Measurements from ENCODE around the gene MEP1A.

Gene MEP1A

DNA sequence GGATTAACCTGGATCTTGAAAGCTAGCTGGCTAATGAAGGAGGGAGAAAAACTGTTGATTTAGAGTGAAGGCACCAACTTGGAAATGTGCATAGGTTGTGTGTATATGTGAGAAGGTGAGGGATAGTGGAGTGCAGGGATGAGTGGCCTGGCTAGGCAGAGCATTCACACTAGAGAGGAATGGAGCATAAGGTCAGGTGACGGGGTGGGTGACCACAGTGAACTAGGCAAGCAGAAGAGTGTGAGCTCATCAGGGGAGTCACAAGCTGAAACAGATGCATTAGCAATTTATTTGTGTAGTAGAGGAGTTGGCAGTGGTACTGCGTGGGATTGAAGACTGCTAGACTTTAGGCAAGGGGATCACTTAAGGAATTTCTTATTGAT lies 36.0 kb upstream of the MEP1A start:
- TF ChIP-seq, protein P1, sequence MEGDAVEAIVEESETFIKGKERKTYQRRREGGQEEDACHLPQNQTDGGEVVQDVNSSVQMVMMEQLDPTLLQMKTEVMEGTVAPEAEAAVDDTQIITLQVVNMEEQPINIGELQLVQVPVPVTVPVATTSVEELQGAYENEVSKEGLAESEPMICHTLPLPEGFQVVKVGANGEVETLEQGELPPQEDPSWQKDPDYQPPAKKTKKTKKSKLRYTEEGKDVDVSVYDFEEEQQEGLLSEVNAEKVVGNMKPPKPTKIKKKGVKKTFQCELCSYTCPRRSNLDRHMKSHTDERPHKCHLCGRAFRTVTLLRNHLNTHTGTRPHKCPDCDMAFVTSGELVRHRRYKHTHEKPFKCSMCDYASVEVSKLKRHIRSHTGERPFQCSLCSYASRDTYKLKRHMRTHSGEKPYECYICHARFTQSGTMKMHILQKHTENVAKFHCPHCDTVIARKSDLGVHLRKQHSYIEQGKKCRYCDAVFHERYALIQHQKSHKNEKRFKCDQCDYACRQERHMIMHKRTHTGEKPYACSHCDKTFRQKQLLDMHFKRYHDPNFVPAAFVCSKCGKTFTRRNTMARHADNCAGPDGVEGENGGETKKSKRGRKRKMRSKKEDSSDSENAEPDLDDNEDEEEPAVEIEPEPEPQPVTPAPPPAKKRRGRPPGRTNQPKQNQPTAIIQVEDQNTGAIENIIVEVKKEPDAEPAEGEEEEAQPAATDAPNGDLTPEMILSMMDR (IDR thresholded peaks at IDR 0.05; ENCODE audit: insufficient read depth, low read length, poor library complexity, severe bottlenecking), result no peak
- TF ChIP-seq EZH2phosphoT487 (conservative IDR thresholded peaks at IDR 0.05; ENCODE audit: low read length), result no peak
- Histone ChIP-seq H3K9me2 (replicated peaks; ENCODE audit: insufficient read depth, low read length) (no peaks in the 10 kb centered on the region), H3K27ac (ENCODE audit: low read depth, low read length) (no peak overlapping the region), H2AFZ (ENCODE audit: low read depth, low read length, severe bottlenecking) (no peak overlapping the region), H3K4me2 (ENCODE audit: low read depth, low read length, poor library complexity, severe bottlenecking) (no peak overlapping the region), H3K36me3 (ENCODE audit: low read length) (no peaks in the 10 kb centered on the region), H3K27me3 (ENCODE audit: low read length) (no peaks in the 10 kb centered on the region), H3F3A (ENCODE audit: insufficient read depth) (no peaks in the 10 kb centered on the region), H3K79me2 (ENCODE audit: insufficient read depth, low read length) (no peaks in the 10 kb centered on the region), H3K9ac (ENCODE audit: low read length) (no peak overlapping the region), H3K4me3 (ENCODE audit: insufficient read depth, low read length, poor library complexity, severe bottlenecking) (no peak overlapping the region), H4K20me1 (ENCODE audit: low read depth, low read length) (no peaks in the 10 kb centered on the region), H3K9me3 (ENCODE audit: insufficient read depth, low read length) (no peaks in the 10 kb centered on the region)

DNA sequence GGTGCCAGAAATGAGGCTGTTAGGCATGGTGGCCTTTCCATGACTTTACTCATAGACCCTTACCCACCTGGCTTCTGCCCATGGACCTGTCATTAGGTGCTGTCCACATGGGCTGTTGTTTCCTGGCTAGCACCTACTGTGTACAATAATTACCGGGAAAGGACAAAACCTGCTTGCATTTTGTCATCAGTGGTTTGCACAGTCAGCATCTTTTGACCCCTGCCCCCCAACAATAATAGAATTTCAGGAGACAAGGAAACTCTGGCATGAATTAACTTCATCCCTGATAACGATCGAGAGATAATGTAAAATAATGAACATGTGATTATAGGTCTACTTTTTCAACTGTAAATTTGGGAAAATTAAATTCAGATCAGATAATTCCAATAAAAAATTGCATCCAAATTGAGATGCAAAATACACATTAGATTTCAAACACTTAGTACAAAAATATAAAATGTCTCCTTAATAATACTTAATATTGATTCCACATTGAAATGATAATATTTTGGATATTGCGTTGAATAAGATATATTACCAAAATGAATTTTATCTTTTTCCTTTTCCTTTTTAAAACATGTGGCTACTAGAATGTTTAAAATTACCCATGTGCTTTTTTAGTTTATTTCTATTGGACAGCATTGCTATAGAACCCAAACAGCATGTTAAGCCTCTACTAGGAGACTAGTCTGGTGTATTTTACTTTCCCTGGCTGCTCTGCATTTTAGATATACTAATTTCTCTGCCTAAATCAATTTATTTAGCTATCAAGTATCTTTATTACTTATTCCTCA lies 34.0 kb upstream of the MEP1A start:
- no peaks in the 10 kb centered on the region for H4K20me1 ChIP-seq (ENCODE audit: low read depth, low read length)
- H3K27me3 ChIP-seq (ENCODE audit: low read length), result no peaks in the 10 kb centered on the region
- H3K9me3 ChIP-seq (ENCODE audit: insufficient read depth, low read length), result no peaks in the 10 kb centered on the region
- H3K4me3 ChIP-seq (ENCODE audit: insufficient read depth, low read length, poor library complexity, severe bottlenecking), result no peak overlapping the region
- TF ChIP-seq EZH2phosphoT487 (conservative IDR thresholded peaks at IDR 0.05; ENCODE audit: low read length), result no peak
- TF ChIP-seq, protein P1 (IDR thresholded peaks at IDR 0.05; ENCODE audit: insufficient read depth, low read length, poor library complexity, severe bottlenecking), result no peak
- no peak overlapping the region for H3K27ac ChIP-seq (ENCODE audit: low read depth, low read length)
- no peak overlapping the region for H2AFZ ChIP-seq (ENCODE audit: low read depth, low read length, severe bottlenecking)
- no peak overlapping the region for H3K4me2 ChIP-seq (ENCODE audit: low read depth, low read length, poor library complexity, severe bottlenecking)
- no peaks in the 10 kb centered on the region for H3K36me3 ChIP-seq (ENCODE audit: low read length)
- H3K79me2 ChIP-seq (ENCODE audit: insufficient read depth, low read length), result no peaks in the 10 kb centered on the region
- no peaks in the 10 kb centered on the region for H3K9me2 ChIP-seq (replicated peaks; ENCODE audit: insufficient read depth, low read length)
- no peaks in the 10 kb centered on the region for H3F3A ChIP-seq (ENCODE audit: insufficient read depth)
- H3K9ac ChIP-seq (ENCODE audit: low read length), result no peak overlapping the region

DNA sequence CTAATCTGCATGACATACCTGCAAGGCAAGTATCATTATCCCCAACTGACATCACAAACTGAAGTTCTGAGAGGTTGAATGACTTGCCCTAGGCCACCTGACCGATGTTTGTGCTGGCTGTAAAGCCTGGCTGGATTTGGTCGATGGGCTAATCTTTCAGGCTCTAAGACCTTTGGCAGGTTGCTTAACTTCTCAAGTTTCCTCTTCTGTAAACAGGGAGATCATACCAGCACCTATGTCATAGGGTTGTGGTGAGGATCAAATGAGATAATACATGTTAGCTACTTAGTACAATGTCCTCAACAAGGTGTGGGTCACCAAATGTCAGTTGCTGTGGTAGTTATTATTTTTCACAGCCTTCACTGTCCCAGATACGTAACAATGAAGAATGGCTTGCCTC lies 32.3 kb upstream of the MEP1A start:
- TF ChIP-seq EZH2phosphoT487 (conservative IDR thresholded peaks at IDR 0.05; ENCODE audit: low read length), result no peak
- TF ChIP-seq, protein P1 (IDR thresholded peaks at IDR 0.05; ENCODE audit: insufficient read depth, low read length, poor library complexity, severe bottlenecking), result no peak
- H3F3A ChIP-seq (ENCODE audit: insufficient read depth), result no peaks in the 10 kb centered on the region
- no peak overlapping the region for H3K27ac ChIP-seq (ENCODE audit: low read depth, low read length)

More for the DNA sequence above, 32.3 kb upstream of the MEP1A start:
- Histone ChIP-seq H3K36me3 (ENCODE audit: low read length) (no peaks in the 10 kb centered on the region), H3K4me3 (ENCODE audit: insufficient read depth, low read length, poor library complexity, severe bottlenecking) (no peak overlapping the region), H3K9ac (ENCODE audit: low read length) (no peak overlapping the region), H3K9me3 (ENCODE audit: insufficient read depth, low read length) (no peaks in the 10 kb centered on the region), H3K4me2 (ENCODE audit: low read depth, low read length, poor library complexity, severe bottlenecking) (no peak overlapping the region), H3K9me2 (replicated peaks; ENCODE audit: insufficient read depth, low read length) (no peaks in the 10 kb centered on the region), H3K27me3 (ENCODE audit: low read length) (no peaks in the 10 kb centered on the region), H4K20me1 (ENCODE audit: low read depth, low read length) (no peaks in the 10 kb centered on the region), H2AFZ (ENCODE audit: low read depth, low read length, severe bottlenecking) (no peak overlapping the region), H3K79me2 (ENCODE audit: insufficient read depth, low read length) (no peaks in the 10 kb centered on the region)
